ENCODE data around the gene RNF187. TPM values are rescaled to one million over a fixed set of nuclear protein-coding genes. Genes with fewer than 3 reads are reported as not detected.

The RNF187 gene
- total RNA-seq, 1 donor from 2014 or later: 31.1 TPM

GRCh38 chr1:228538831-228539230, 51.6 kb downstream of the RNF187 start:
- H3K4me3 ChIP-seq (ENCODE audit: low read depth, low read length): no peak overlapping the region
- DNase-seq (ENCODE audit: low read depth): no peak
- no peak for TF ChIP-seq CTCF (conservative IDR thresholded peaks at IDR 0.05; ENCODE audit: low read depth, low read length)

GRCh38 chr1:228540161-228540917, 53.2 kb downstream of the RNF187 start:
- TF ChIP-seq CTCF (conservative IDR thresholded peaks at IDR 0.05; ENCODE audit: low read depth, low read length): no peak
- DNase-seq (ENCODE audit: low read depth): no peak
- H3K4me3 ChIP-seq (ENCODE audit: low read depth, low read length): no peak overlapping the region

GRCh38 chr1:228541725-228542124, 54.5 kb downstream of the RNF187 start:
- TF ChIP-seq CTCF (conservative IDR thresholded peaks at IDR 0.05; ENCODE audit: low read depth, low read length): no peak
- no peak for DNase-seq (ENCODE audit: low read depth)

GRCh38 chr1:228542376-228542775, 55.2 kb downstream of the RNF187 start:
- H3K4me3 ChIP-seq (ENCODE audit: low read depth, low read length): no peak overlapping the region
- no peak for TF ChIP-seq CTCF (conservative IDR thresholded peaks at IDR 0.05; ENCODE audit: low read depth, low read length)
- no peak for DNase-seq (ENCODE audit: low read depth)

More at GRCh38 chr1:228541725-228542124, 54.5 kb downstream of the RNF187 start:
- no peak overlapping the region for H3K4me3 ChIP-seq (ENCODE audit: low read depth, low read length)

GRCh38 chr1:228542981-228543380, 55.8 kb downstream of the RNF187 start:
- no peak overlapping the region for H3K4me3 ChIP-seq (ENCODE audit: low read depth, low read length)
- DNase-seq (ENCODE audit: low read depth): no peak
- TF ChIP-seq CTCF (conservative IDR thresholded peaks at IDR 0.05; ENCODE audit: low read depth, low read length): no peak

GRCh38 chr1:228543396-228543795, 56.2 kb downstream of the RNF187 start:
- TF ChIP-seq CTCF (conservative IDR thresholded peaks at IDR 0.05; ENCODE audit: low read depth, low read length): no peak

More at GRCh38 chr1:228543396-228543795, 56.2 kb downstream of the RNF187 start:
- DNase-seq (ENCODE audit: low read depth): no peak
- H3K4me3 ChIP-seq (ENCODE audit: low read depth, low read length): no peak overlapping the region

All from epithelial cell of proximal tubule (primary cell).